GM23248 (cell line): ENCODE measurements around the gene CCDC92.

Experiments used
- EZH2 ChIP-seq: fragments of 200-600 bp; sonication (generic); IDR thresholded peaks from 2 replicates; pipeline ENCODE4 v1.6.1; 2018; ENCODE audit warnings: antibody characterized with exemption, mild to moderate bottlenecking; ENCODE audit not compliant: insufficient read depth, poor library complexity, severe bottlenecking
- EZH2phosphoT487 ChIP-seq: fragments of 200-600 bp; sonication (generic); IDR thresholded peaks from 2 replicates; pipeline ENCODE4 v1.6.1; 2018; ENCODE audit warnings: antibody characterized with exemption, moderate library complexity, mild to moderate bottlenecking, low read depth; ENCODE audit not compliant: insufficient read depth

- TF ChIP-seq EZH2phosphoT487 (no peak), EZH2 (no peak)
Measured at GRCh38 chr12:123900871-123901376, 71.7 kb downstream of the CCDC92 start.
